Measurements from ENCODE around the gene GRHL1.

DNA sequence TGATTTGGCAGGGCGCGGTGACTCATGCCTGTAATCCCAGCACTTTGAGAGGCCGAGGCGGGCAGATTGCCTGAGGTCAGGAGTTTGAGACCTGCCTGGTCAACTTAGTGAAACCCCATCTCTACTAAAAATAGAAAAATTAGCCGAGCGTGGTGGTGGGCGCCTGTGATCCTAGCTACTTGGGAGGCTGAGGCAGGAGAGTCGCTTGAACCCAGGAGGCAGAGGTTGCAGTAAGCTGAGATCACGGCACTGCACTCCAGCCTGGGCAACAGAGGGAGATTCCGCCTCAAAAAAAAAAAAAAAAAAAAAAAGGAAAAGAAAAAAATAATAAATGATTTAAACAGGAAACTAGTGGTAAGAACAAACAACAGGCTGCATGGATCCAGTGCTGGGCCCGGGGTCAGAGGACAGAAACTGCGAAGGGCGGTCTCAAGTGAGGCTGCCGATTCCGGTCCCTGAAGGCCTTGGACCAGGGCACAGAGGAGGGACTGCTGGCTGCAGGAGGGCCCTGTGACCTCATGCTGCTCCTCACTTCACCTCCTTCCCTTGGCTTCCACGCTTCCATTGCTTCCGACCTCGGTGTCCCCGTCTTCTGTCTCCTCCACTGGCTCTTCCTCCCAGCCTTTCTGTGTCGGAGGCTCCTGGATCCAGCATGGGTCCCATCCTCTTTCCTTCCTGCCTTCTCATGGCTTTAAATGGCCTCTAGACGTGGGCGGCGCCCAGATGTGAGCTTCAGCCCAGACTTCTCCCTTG lies 2.1 kb upstream of the GRHL1 start:
- TF ChIP-seq, protein P1, sequence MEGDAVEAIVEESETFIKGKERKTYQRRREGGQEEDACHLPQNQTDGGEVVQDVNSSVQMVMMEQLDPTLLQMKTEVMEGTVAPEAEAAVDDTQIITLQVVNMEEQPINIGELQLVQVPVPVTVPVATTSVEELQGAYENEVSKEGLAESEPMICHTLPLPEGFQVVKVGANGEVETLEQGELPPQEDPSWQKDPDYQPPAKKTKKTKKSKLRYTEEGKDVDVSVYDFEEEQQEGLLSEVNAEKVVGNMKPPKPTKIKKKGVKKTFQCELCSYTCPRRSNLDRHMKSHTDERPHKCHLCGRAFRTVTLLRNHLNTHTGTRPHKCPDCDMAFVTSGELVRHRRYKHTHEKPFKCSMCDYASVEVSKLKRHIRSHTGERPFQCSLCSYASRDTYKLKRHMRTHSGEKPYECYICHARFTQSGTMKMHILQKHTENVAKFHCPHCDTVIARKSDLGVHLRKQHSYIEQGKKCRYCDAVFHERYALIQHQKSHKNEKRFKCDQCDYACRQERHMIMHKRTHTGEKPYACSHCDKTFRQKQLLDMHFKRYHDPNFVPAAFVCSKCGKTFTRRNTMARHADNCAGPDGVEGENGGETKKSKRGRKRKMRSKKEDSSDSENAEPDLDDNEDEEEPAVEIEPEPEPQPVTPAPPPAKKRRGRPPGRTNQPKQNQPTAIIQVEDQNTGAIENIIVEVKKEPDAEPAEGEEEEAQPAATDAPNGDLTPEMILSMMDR (IDR thresholded peaks at IDR 0.05), result no peak
- TF ChIP-seq POLR2A (IDR thresholded peaks at IDR 0.05), result no peak
